Stomach (tissue), 4 donors: ENCODE results near the gene MT1F.

Experiments used
- EP300 ChIP-seq: sonication (generic); formaldehyde crosslinking; IDR thresholded peaks from one replicate; pipeline ENCODE4 v1.6.1; 2017; ENCODE audit warnings: antibody characterized with exemption
- POLR2AphosphoS5 ChIP-seq, 3 donors: sonication (generic); formaldehyde crosslinking; IDR thresholded peaks; one replicate each; pipeline ENCODE4 v1.6.1; 2016; ENCODE audit warnings: antibody characterized with exemption in 3 of 3
- TF ChIP-seq, protein P1 (sequence below), 7 experiments: fragments of 450-650 bp in 4 of 7; fragments of 200-600 bp in 3 of 7; sonication (generic) in 3 of 7; IDR thresholded peaks; one replicate each; pipeline ENCODE4 v1.5.1; 2016 to 2019; ENCODE audit warnings: antibody characterized with exemption in 7 of 7, control low read depth in 2 of 7, mild to moderate bottlenecking in 1 of 7

GRCh38 chr16:56695246-56695645, 37.5 kb downstream of the MT1F start:
- TF ChIP-seq, protein P1, sequence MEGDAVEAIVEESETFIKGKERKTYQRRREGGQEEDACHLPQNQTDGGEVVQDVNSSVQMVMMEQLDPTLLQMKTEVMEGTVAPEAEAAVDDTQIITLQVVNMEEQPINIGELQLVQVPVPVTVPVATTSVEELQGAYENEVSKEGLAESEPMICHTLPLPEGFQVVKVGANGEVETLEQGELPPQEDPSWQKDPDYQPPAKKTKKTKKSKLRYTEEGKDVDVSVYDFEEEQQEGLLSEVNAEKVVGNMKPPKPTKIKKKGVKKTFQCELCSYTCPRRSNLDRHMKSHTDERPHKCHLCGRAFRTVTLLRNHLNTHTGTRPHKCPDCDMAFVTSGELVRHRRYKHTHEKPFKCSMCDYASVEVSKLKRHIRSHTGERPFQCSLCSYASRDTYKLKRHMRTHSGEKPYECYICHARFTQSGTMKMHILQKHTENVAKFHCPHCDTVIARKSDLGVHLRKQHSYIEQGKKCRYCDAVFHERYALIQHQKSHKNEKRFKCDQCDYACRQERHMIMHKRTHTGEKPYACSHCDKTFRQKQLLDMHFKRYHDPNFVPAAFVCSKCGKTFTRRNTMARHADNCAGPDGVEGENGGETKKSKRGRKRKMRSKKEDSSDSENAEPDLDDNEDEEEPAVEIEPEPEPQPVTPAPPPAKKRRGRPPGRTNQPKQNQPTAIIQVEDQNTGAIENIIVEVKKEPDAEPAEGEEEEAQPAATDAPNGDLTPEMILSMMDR (IDR thresholded peaks at IDR 0.05): no peak
- TF ChIP-seq EP300 (no peak), POLR2AphosphoS5 (IDR thresholded peaks at IDR 0.05) (no peak)
